ENCODE data around the gene TBX18. TPM values are rescaled to one million over a fixed set of nuclear protein-coding genes. Genes with fewer than 3 reads are reported as not detected.

TBX18 gene
- total RNA-seq, 2 donors from 2014 or later: not detected

- Mint-ChIP-seq H3K27ac (no peak overlapping the region), H3K4me1 (ENCODE audit: low read depth) (no peaks in the 10 kb centered on the region), H3K9me3 (peaks cover 3 to 5% of the 10 kb centered on the region in 2 donors), H3K4me3 (no peak overlapping the region), H3K36me3 (ENCODE audit: insufficient read depth in 2 of 2) (peaks cover 0 to 2% of the 10 kb centered on the region in 2 donors), H3K27me3 (ENCODE audit: low read depth) (no peaks in the 10 kb centered on the region)
- DNase-seq (no peak), ATAC-seq (replicated peaks in 1 of 2) (no peak)
Measured at GRCh38 chr6:84671183-84671582, 93.2 kb downstream of the TBX18 start.

GRCh38 chr6:84669945-84670344, 94.5 kb downstream of the TBX18 start:
- no peaks in the 10 kb centered on the region for H3K27me3 Mint-ChIP-seq (ENCODE audit: low read depth)
- H3K36me3 Mint-ChIP-seq (ENCODE audit: insufficient read depth in 2 of 2): peaks cover 0 to 2% of the 10 kb centered on the region in 2 donors
- DNase-seq (no peak), ATAC-seq (replicated peaks in 1 of 2) (no peak)
- no peak overlapping the region for H3K4me3 Mint-ChIP-seq
- H3K9me3 Mint-ChIP-seq: peaks cover 3 to 5% of the 10 kb centered on the region in 2 donors
- H3K27ac Mint-ChIP-seq: no peak overlapping the region
- H3K4me1 Mint-ChIP-seq (ENCODE audit: low read depth): no peaks in the 10 kb centered on the region

DNA sequence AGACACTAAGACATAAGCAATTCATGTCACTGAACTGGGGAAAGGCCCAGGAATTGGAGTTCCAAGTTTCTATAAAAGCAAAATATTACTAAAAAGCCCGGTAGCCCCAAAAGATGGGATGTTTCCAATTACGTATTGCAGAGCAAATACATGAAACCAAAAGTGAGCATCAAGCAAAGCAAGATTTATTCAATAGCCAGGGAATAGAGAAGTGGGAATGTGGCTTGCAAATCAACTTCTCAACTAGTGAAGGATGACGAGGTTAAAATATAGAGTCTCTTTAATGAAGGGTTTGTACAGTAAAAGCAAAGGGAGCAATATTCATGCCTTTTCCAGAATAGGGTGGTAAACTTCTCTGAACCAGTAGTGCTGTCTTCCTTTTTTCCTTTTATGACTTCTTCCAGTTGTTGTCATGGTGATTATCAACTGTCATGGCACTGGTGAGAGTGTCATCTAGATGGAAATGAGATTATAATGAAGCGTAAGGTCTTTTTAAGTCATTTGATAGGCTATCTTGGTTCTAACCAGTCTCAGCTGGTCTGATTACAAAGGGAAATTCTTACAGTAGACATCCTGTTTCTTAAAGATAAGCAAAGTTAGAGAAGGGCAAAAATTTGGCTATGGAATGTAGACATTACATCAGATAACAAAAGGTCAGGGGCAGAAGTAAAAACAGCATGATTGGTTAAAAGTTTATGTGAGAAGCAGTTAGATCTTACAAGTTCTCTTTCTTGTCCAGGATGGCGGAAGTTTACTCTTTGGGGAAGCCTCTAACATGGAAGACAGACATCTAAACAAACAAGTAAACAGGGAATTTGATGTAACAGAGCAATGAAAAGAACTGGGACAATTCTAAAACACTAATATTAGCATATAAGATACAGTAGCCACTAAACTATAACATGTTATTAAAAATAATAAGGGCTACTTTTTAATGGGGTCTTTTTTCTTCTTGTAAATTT, 96.9 kb downstream of the TBX18 start:
- peaks cover 0 to 2% of the 10 kb centered on the region in 2 donors for H3K36me3 Mint-ChIP-seq (ENCODE audit: insufficient read depth in 2 of 2)
- H3K27me3 Mint-ChIP-seq (ENCODE audit: low read depth): no peaks in the 10 kb centered on the region
- H3K27ac Mint-ChIP-seq: no peak overlapping the region
- H3K4me1 Mint-ChIP-seq (ENCODE audit: low read depth): no peaks in the 10 kb centered on the region
- H3K4me3 Mint-ChIP-seq: no peak overlapping the region
- H3K9me3 Mint-ChIP-seq: peaks cover 3 to 5% of the 10 kb centered on the region in 2 donors
- ATAC-seq (replicated peaks in 1 of 2) (no peak), DNase-seq (no peak)

DNA sequence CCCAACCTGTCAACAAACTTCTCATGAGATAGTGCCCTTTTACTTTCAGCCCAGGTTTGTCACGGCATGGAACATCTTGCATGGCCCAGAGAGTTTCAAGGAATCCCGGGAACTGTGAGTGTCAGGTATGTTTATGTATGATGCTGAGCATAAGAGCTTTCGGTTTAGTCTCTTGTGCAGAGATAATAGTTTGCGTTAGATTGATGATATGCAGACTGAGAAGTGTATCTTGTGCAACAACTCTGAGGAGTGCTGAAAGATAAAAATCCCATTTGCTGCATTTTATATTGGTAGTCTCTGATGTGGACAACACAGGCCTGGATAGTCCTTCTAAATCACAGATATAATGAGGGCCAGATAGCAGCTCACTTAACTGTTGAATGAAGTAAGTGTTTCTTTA, 99.0 kb downstream of the TBX18 start:
- Mint-ChIP-seq H3K9me3 (peaks cover 4 to 5% of the 10 kb centered on the region in 2 donors), H3K36me3 (ENCODE audit: insufficient read depth in 2 of 2) (peaks cover 0 to 2% of the 10 kb centered on the region in 2 donors), H3K4me3 (no peak overlapping the region), H3K4me1 (ENCODE audit: low read depth) (no peaks in the 10 kb centered on the region), H3K27me3 (ENCODE audit: low read depth) (no peaks in the 10 kb centered on the region), H3K27ac (no peak overlapping the region)
- ATAC-seq (replicated peaks in 1 of 2): no peak
- DNase-seq: no peak

GRCh38 chr6:84663866-84664265, 100.5 kb downstream of the TBX18 start:
- H3K9me3 Mint-ChIP-seq: peaks cover 4 to 5% of the 10 kb centered on the region in 2 donors
- H3K36me3 Mint-ChIP-seq (ENCODE audit: insufficient read depth in 2 of 2): peaks cover 0 to 2% of the 10 kb centered on the region in 2 donors
- H3K4me3 Mint-ChIP-seq: no peak overlapping the region
- no peak overlapping the region for H3K27ac Mint-ChIP-seq
- ATAC-seq (replicated peaks in 1 of 2) (no peak), DNase-seq (no peak)
- H3K27me3 Mint-ChIP-seq (ENCODE audit: low read depth): no peaks in the 10 kb centered on the region
- H3K4me1 Mint-ChIP-seq (ENCODE audit: low read depth): no peaks in the 10 kb centered on the region

- ATAC-seq (replicated peaks in 1 of 2): no peak
- H3K4me3 Mint-ChIP-seq: no peak overlapping the region
- H3K27ac Mint-ChIP-seq: no peak overlapping the region
Measured at GRCh38 chr6:84657486-84657885, 106.9 kb downstream of the TBX18 start.

GRCh38 chr6:84657025-84657424, 107.4 kb downstream of the TBX18 start:
- H3K4me3 Mint-ChIP-seq: no peak overlapping the region
- no peaks in the 10 kb centered on the region for H3K27me3 Mint-ChIP-seq (ENCODE audit: low read depth)
- no peaks in the 10 kb centered on the region for H3K36me3 Mint-ChIP-seq (ENCODE audit: insufficient read depth in 2 of 2)
- DNase-seq: no peak
- H3K27ac Mint-ChIP-seq: no peak overlapping the region
- peaks cover 0 to 3% of the 10 kb centered on the region in 2 donors for H3K9me3 Mint-ChIP-seq
- no peaks in the 10 kb centered on the region for H3K4me1 Mint-ChIP-seq (ENCODE audit: low read depth)
- ATAC-seq (replicated peaks in 1 of 2): no peak

More at GRCh38 chr6:84657486-84657885, 106.9 kb downstream of the TBX18 start:
- Mint-ChIP-seq H3K27me3 (ENCODE audit: low read depth) (no peaks in the 10 kb centered on the region), H3K36me3 (ENCODE audit: insufficient read depth in 2 of 2) (no peaks in the 10 kb centered on the region), H3K9me3 (peaks cover 0 to 3% of the 10 kb centered on the region in 2 donors), H3K4me1 (ENCODE audit: low read depth) (no peaks in the 10 kb centered on the region)
- DNase-seq: no peak

- Mint-ChIP-seq H3K4me1 (ENCODE audit: low read depth) (no peaks in the 10 kb centered on the region), H3K9me3 (peaks cover 0 to 2% of the 10 kb centered on the region in 2 donors), H3K36me3 (ENCODE audit: insufficient read depth in 2 of 2) (no peaks in the 10 kb centered on the region), H3K27ac (no peak overlapping the region), H3K27me3 (ENCODE audit: low read depth) (no peaks in the 10 kb centered on the region), H3K4me3 (no peak overlapping the region)
- DNase-seq (no peak), ATAC-seq (replicated peaks in 1 of 2) (no peak)
Measured at GRCh38 chr6:84653027-84653551, 111.3 kb downstream of the TBX18 start.

- no peak overlapping the region for H3K4me3 Mint-ChIP-seq
- H3K27ac Mint-ChIP-seq: no peak overlapping the region
- DNase-seq (no peak), ATAC-seq (replicated peaks in 1 of 2) (no peak)
- no peaks in the 10 kb centered on the region for H3K27me3 Mint-ChIP-seq (ENCODE audit: low read depth)
- H3K36me3 Mint-ChIP-seq (ENCODE audit: insufficient read depth in 2 of 2): no peaks in the 10 kb centered on the region
- H3K9me3 Mint-ChIP-seq: peaks cover 2% of the 10 kb centered on the region in 2 donors
- no peaks in the 10 kb centered on the region for H3K4me1 Mint-ChIP-seq (ENCODE audit: low read depth)
Measured at GRCh38 chr6:84652356-84653026, 111.9 kb downstream of the TBX18 start.

GRCh38 chr6:84651583-84651982, 112.8 kb downstream of the TBX18 start:
- H3K9me3 Mint-ChIP-seq: peaks cover 2% of the 10 kb centered on the region in 2 donors
- no peak overlapping the region for H3K4me3 Mint-ChIP-seq
- H3K36me3 Mint-ChIP-seq (ENCODE audit: insufficient read depth in 2 of 2): no peaks in the 10 kb centered on the region

DNA sequence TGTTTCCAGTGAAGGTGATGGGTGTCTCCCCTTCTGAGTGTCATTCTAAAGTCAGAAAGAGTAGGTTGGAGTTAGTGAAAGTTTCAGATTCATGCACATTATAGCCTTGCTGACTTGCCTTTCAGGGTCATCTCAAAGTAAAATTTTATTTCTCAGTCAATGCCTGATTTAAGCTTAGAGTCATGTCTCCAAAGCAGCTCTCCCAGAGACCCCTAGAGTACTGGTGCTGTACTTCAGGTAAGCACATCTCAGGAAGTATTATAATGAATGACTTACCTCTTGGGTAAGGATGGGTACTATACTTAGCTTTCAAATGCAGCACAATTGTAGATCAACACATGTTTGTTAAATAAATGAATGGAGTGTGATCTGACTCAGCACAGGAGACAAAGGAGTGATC, 116.0 kb downstream of the TBX18 start:
- ATAC-seq (replicated peaks in 1 of 2) (no peak), DNase-seq (no peak)
- H3K4me3 Mint-ChIP-seq: no peak overlapping the region
- H3K9me3 Mint-ChIP-seq: peaks cover 2 to 4% of the 10 kb centered on the region in 2 donors
- H3K27ac Mint-ChIP-seq: no peak overlapping the region
- H3K36me3 Mint-ChIP-seq (ENCODE audit: insufficient read depth in 2 of 2): no peaks in the 10 kb centered on the region
- H3K4me1 Mint-ChIP-seq (ENCODE audit: low read depth): no peaks in the 10 kb centered on the region
- H3K27me3 Mint-ChIP-seq (ENCODE audit: low read depth): no peaks in the 10 kb centered on the region

More at GRCh38 chr6:84651583-84651982, 112.8 kb downstream of the TBX18 start:
- Mint-ChIP-seq H3K27ac (no peak overlapping the region), H3K27me3 (ENCODE audit: low read depth) (no peaks in the 10 kb centered on the region), H3K4me1 (ENCODE audit: low read depth) (no peaks in the 10 kb centered on the region)
- ATAC-seq (replicated peaks in 1 of 2) (no peak), DNase-seq (no peak)

DNA sequence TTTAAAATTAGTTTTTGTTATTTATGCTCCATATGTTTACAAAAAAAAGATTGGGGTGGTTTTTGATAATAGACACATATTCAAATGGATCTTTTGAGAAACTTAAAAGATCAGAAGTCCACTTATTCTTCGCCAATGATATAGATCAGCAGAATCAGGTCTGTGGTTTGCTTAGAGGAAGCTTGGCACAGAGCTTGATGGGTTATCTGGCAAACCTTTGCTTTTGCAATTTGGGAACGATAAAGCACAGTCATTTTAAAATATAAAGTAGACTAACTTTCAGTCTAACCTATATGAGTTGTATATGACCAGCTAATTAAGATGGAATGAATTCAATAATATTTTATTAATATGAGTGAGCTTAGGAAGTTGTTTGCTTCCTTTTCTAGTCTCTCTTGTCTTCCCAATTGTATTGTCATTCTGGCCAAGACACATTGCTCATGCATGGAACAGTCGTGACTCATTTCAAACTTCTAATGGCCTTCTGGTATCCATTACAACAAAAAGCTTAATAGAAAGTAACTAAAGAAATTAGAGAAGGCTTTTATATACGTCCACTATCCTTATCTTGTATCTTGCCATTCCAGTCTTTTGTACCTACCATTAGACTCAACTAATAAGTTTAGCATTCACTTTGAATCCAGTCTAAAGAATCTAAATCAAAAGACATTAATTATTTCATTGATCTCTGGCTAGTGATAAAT, 118.7 kb downstream of the TBX18 start:
- Mint-ChIP-seq H3K27me3 (ENCODE audit: low read depth) (no peaks in the 10 kb centered on the region), H3K36me3 (ENCODE audit: insufficient read depth in 2 of 2) (no peaks in the 10 kb centered on the region), H3K27ac (no peak overlapping the region), H3K4me3 (no peak overlapping the region), H3K4me1 (ENCODE audit: low read depth) (no peaks in the 10 kb centered on the region), H3K9me3 (peaks cover 2 to 5% of the 10 kb centered on the region in 2 donors)
- no peak for DNase-seq
- ATAC-seq (replicated peaks in 1 of 2): no peak

Data from activated T-cell treated with anti-CD3 and anti-CD28 coated beads, Interleukin-2, amount 50 U/mL, for 72 hours (primary cell).